HG02623 (cell line): Measurements from ENCODE around the gene SHOX.
"Not testable (repeated sequence)": the region's sequence is repeated elsewhere in the genome, so short reads cannot be mapped to it uniquely, and the experiment has no call there.

Experiments
- ATAC-seq: cut with Tn5 transposase; IDR thresholded peaks from one replicate; pipeline ENCODE4 v1.9.1; 2021; ENCODE audit warnings: moderate library complexity; ENCODE audit not compliant: unreplicated experiment

The SHOX gene

DNA sequence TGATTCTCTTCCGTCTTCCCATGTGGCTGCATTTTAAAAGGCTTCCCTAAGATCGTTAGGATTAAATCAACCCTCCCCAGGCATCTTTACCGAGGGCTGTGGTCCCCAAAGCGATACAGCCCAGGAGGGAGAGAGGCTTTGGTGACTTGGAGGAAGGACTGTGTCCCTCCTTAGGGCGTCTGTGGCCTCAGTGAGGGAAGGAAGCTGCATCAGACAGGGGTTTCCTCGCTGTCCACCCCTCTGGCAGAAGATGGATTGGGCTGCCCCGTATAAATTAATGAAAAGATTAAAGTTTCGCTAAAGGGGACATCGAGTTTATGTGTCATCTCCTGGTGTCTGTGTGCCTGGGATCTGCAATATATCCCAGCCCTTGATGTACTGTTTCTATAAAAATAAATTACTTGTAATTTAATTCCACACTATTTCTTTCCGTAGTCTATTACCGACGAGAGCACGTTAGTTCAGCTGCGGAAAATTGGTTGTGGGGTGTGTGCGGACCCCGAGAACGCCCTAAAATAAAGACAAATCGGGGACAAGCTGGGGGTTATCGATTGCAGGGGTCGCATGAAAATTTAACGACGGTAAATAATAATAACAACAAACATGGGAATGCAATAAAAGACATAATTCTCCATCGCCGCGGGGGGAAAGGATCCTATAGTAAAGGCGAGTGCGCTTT lies 6.5 kb downstream of the SHOX start:
- no peak for ATAC-seq

DNA sequence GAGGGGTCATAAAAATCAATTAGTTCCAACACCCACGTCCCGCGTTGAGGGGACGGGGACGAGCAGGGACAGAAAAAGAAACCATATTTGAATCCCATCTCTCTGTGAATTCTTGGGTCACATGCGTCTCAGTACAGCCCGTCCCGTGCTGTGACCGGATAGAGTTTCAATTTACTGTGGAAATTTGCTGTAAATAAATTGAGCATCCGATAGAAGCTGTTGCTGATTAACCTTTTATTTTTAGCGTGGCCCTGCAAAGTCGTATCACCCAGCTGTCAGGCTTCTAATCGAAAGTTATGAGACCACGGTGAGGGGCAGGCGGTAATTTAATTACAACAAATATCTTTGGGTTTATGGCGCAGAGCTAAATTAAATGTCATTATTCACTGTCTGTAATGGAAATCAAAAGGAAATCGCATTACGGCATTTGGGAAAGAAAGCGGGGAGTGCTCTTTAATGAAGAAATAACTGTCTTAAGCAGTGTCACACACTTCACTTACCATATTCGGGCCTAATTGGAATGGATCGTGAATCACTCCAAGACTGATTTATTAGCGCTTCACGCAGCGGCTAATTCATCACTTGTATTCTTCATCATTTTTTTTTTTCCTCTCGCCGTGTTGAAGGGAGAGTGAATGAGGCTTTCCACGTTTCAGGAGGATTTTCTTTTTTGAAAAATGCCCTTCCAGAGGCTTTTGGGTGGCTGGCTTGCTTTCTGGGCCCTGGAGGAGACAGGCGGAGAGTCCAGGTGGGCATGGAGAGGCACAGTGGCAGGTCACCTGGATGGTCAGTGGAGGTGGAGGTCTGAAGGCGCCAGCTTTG lies 7.3 kb downstream of the SHOX start:
- no peak for ATAC-seq

DNA sequence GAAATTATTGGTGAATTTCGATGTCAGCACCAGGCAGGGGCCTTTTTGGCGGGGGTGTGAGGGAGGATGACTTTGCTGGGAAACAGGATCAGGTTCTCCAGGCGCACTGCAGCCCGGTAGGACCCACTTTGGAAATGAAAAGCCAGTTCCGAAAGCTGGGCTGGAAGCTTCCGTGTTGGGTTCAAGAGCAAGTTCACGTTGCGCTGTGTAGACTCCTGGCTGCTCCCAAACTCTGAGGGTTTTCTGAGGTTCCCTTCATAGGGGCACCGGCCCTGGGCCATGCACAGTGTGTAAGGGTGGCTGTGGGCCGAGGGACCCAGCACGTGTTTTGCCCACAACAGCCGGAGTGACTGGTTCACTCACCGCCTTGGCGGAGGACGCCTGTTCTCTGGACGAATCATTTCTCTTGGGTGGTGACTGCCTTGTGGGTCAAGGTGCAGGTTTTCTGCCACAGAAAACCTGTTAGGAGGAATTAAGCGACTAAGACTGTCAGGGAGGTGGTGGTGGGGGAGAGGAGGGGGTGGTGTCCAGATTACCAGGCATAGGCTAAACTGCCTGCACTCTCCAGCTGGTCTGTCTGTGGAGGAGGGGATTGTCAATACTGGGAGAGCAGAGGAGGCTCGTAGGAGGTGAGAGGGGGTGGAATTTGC lies 8.0 kb downstream of the SHOX start:
- no peak for ATAC-seq

DNA sequence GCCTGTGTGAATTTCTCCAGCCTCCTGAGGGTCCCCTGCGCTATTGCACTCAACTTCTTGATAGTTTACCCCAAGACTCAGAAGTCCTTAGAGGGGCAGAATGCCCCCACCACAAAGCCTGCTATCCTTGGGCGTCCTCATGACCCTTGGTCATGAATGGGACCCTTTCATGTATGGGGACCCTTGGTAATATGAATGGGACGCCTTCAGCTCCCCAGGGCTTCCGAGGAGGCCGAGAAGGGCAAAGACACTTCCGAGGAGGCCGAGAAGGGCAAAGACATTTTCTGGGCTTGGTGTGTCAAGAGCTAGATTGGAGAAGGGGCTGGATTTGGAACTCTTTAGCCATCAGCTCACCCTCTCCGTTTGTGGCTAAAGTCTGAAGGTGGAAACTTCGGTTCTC lies 8.6 kb downstream of the SHOX start:
- no peak for ATAC-seq

DNA sequence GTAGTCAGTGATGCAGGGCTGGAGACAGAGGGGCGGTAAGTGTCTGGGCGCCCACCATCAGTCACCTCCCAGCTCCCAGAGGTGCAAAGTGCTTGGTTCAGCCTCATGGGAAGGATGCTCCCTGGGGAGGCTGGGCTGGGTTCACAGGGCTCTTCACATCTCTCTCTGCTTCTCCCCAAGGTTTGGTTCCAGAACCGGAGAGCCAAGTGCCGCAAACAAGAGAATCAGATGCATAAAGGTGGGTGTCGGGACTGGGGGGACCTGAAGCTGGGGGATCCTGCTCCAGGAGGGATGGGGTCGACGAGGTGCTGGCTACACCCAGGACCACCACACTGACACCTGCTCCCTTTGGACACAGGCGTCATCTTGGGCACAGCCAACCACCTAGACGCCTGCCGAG lies 10.1 kb downstream of the SHOX start:
- ATAC-seq, result no peak

DNA sequence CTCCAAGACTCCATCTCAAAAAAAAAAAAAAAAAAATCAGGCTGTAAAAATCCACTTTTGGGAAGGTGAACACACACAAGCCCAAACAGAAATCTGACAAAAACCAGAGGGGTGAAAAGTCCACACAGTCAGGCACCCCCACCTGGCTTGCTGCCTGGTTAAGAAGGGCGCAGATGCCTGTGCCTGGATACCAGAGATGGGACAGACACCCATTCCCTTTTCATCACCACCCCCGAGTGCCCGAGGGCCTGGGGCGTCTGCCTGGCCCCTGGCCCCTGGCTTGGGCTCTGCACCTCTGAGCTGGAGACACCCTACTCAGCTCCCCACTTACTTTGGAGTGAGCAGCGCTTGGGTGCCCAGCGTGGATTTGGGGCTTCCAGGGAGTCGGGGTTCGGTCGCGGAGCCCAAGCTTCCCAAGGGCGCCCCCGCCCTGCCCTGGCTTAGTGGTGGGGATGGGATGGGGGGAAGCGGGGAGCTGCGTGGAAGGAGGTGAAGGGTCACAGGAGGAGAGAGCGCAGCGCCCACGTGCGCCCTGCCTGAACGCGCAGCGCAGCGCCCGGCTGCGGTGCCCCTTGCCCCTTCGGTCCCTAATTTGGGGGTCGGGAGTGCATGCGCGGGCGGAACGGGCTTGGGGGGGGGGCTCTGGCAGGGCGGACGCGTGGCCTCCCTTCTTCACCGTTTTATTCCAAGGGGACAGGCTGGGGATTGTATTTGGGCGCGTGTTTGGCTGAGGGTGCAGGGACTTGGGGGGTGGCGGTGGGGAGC lies 11.3 kb downstream of the SHOX start:
- ATAC-seq, result no peak

DNA sequence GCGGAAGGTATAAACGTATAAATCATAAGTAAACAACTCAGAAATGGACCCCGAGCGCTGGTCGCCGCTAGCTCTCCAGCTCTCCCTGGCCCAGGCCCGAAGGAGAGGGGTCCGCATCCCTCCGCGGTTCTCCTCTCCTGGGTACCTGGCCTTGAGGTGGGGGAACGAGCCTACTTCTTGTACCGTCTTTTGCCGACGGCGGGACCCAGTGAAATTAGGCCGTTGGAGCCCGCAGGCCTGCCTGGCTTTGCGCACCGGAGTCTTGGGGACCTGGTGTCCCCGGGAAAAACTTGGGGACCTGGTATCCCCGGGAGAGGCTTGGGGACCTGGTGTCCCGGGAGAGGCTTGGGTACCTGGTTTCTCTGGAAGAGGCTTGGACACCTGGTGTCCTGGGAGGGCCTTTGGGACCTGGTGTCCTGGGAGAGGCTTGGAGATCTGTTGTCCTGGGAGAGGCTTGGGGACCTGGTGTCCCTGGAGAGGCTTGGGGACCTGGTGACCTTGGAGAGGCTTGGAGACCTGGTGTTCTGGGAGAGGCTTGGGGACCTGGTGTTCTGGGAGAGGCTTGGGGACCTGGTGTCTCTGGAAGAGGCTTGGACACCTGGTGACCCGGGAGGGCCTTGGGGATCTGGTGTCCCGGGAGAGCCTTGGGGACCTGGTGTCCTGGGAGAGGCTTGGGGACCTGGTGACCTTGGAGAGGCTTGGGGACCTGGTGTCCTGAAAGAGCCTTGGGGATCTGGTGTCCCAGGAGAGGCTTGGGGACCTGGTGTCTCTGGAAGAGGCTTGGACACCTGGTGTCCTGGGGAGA lies 12.0 kb downstream of the SHOX start:
- ATAC-seq, result no peak

DNA sequence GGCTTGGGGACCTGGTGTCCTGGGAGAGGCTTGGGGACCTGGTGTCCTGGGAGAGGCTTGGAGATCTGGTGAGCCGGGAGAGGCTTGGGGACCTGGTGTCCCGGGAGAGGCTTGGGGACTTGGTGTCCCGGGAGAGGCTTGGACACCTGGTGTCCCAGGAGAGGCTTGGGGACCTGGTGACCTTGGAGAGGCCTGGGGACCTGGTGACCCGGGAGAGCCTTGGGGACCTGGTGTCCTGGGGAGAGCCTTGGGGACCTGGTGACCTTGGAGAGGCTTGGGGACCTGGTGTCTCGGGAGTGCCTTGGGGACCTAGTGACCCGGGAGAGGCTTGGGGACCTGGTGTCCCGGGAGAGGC lies 12.6 kb downstream of the SHOX start:
- no peak for ATAC-seq

DNA sequence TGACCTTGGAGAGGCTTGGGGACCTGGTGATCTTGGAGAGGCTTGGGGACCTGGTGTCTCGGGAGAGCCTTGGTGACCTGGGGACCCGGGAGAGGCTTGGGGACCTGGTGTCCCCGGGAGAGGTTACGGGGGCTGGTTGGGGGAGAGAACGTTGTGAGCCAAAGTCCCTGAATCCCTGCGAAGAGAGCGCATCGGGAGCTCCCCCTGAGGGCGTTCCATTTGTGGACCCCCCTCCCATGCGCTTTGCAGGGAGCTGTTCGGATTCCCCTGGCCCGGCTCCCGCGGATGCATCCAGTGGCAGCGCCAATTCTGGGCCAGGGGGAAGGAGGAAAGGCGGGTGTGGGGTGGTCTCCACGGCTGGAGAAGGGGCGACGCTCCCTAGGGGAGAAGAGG lies 13.3 kb downstream of the SHOX start:
- no peak for ATAC-seq

DNA sequence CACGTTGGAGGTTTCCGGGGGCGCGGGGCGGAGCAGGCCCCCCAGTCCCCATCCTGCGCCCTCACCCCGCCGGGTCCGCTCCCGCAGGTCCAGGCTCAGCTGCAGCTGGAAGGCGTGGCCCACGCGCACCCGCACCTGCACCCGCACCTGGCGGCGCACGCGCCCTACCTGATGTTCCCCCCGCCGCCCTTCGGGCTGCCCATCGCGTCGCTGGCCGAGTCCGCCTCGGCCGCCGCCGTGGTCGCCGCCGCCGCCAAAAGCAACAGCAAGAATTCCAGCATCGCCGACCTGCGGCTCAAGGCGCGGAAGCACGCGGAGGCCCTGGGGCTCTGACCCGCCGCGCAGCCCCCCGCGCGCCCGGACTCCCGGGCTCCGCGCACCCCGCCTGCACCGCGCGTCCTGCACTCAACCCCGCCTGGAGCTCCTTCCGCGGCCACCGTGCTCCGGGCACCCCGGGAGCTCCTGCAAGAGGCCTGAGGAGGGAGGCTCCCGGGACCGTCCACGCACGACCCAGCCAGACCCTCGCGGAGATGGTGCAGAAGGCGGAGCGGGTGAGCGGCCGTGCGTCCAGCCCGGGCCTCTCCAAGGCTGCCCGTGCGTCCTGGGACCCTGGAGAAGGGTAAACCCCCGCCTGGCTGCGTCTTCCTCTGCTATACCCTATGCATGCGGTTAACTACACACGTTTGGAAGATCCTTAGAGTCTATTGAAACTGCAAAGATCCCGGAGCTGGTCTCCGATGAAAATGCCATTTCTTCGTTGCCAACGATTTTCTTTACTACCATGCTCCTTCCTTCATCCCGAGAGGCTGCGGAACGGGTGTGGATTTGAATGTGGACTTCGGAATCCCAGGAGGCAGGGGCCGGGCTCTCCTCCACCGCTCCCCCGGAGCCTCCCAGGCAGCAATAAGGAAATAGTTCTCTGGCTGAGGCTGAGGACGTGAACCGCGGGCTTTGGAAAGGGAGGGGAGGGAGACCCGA lies 14.0 kb downstream of the SHOX start:
- no peak for ATAC-seq

DNA sequence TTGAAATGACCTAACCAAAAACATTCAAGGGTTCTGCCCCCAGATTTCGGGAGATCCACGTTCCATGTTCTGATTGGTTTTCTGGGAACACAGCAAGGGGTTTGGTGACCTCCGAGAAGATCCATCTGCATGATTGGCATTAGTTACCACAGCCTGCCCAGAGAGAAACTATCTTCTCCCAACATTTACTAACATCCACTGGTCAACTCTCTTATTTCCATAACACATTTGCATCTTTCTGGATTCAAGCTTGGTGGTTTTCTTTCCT lies 15.6 kb downstream of the SHOX start:
- no peak for ATAC-seq

DNA sequence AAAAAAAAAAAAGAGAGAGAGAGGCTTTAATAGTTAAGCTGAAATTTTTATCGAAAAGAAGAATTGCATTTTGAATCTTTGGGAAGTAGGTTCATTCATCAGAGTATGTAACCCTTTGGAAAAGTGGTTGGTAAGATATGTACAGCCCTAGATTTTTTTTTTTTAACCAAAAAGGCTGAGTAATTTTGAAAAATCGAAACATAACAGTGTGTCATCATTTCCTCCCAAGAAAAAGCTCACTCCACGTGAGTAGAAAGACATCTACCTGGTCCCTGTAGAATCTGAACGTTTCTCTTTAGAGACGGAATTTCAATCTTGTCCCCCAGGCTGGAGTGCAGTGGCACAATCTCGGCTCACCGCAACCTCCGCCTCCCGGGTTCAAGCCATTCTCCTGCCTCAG lies 16.2 kb downstream of the SHOX start:
- no peak for ATAC-seq

DNA sequence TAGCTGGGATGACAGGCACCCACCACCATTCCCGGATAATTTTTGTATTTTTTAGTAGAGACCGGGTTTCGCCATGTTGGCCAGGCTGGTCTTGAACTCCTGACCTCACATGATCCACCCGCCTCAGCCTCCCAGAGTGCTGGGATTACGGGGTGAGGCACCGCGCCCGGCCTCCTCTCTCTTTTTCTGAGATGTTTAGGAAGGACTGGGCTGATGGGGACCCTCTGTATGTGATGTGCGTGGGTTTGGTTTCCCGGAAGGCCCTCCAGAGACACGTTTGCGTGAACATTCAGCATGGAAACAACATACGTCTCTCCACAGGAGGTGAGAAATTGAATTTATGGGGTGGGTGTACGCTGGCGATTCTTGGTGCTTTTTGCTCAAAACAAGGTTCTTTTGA lies 18.6 kb downstream of the SHOX start:
- no peak for ATAC-seq

DNA sequence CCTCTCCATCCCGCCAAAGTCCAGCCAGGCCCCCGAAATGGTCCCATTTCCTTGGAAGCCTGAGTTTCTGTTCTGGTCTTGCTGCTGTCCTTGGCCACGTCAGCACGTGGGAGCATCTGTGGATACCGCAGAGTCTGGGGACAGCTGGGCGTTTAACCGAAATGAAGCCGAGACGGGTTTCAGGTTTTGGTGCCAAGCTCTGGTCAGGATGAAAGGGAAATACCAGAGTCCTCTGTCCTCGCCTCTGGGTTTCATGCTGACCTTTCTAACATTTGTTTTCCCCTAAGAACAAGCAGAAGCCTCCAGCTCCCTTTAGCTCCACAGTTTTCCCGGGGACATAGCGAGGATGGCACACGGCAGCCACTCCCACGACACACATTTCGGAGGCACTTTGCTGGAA lies 19.7 kb downstream of the SHOX start:
- no peak for ATAC-seq

DNA sequence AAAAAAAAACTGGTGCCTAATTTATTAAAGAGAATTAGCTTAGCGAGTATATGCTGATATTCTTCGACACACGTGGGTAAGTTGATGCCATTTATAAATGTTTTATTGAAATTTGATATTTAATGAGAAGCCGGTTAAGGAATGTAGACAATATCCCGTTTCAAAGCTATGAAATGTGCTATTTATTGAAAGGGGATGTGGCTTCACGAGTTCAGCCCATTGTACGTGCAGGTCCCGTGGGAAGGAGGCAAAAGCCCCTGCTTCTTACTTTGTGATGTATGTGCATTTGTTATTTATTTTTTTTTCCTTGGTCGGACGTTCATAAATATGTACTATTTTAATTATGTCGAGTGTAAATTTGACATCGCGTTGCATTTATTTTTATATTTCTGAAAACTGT lies 20.2 kb downstream of the SHOX start:
- no peak for ATAC-seq

DNA sequence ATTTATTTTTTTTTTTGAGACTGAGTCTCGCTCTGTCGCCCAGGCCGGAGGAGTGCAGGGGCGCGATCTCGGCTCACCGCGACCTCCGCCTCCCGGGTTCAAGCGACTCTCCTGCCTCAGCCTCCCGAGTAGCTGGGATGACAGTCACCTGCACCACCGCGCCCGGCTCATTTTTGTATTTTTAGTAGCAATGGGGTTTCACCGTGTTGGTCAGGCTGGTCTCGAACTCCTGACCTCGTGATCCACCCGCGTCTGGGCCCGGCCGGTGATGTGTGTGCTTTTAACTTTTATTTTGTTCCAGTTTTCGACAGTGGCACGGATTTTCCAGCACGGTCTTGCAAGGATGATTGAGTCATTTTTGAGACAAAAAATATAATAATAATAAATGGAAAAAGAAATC lies 21.3 kb downstream of the SHOX start:
- not testable (repeated sequence) for ATAC-seq

DNA sequence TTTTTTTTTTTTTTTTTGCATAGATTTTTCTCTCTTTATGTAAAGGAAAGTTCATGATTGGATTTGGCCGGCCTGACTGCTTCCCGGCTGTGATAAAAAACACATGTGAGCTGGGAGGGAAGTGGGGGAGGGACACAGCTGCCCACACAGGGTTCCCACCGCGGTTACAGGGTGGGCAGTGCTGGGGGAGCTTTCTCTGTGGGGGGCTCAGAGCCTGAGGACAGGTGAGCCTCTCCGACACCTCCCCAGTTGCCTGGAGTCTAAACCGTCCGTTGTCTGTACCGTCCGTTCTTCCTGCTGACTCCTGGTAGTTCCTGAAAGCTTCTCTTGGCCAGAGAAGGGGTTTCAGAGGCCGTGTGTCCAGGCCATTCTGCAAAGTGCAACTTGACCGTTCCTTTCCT lies 21.8 kb downstream of the SHOX start:
- no peak for ATAC-seq

DNA sequence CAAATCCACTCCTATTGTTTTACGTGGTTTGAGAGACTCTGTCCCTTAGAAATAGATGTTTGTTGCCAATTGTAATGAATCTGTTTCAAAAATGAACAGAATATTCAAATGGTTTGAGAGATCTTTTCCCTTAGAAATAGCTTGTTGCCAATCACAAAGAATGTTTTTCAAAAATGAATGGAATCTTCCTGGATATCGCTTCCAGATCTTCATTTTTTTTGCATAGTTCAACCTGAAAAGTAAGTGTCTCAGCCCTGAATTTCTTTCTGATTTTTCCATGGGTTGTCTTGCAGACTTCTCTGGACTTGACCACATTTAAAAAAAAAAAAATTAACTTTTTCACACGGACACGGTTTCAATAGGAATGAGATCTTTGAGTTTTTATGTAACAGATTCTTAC lies 22.7 kb downstream of the SHOX start:
- ATAC-seq, result no peak

DNA sequence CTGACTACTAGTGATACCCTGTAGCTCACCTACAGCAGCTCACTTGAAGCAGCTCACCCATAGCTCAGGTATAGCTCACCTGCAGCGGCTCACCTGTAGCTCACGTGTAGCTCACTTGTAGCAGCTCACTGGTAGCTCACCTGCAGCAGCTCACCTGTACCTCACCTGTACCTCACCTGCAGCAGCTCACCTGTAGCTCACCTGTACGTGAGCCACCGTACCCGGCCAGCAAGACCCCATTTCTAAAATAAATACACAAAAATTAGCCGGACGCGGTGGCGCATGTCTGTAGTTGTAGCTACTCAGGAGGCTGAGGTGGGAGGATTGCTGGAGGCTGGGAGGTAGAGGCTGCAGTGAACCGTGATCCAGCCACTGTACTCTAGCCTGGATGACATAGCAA lies 30.6 kb downstream of the SHOX start:
- ATAC-seq, result no peak

DNA sequence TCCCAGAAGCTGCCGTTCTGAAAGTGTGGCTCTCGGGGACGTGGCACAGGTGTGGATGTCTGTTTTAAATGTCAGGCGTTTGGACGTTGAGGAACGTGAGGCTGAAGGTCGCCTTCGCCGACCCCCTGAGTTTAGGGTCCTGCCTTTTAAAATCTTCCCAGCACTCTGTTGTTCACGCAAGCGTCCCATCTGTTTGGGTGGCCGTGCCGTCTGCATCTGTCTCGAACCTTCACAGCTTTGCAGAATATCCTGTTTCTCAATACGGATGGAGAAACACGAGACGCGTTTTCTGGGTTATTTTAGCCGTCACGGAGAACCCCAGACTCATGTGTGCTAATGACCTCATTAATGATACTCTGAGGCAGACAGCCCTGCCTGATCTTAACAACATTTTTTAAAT lies 31.5 kb downstream of the SHOX start:
- ATAC-seq, result no peak
